ENCODE results near the gene R3HDM2.

GRCh38 chr12:57430931-57431566, at the start of gene R3HDM2:
- TF ChIP-seq CTCF (IDR thresholded peaks at IDR 0.05), result peak in 1 of 5 experiments; percentile 43
- peak; percentile 87 to 90 for TF ChIP-seq POLR2A (IDR thresholded peaks at IDR 0.05)
- peak; percentile 63 to 98 for TF ChIP-seq EP300 (IDR thresholded peaks at IDR 0.05)
